H9 (cell line): ENCODE measurements around the gene ST6GALNAC5. TPM values are rescaled to one million over a fixed set of nuclear protein-coding genes. Genes with fewer than 3 reads are reported as not detected.

Experiments
- DNase-seq: peaks from one replicate; pipeline ENCODE4 v3.0.0-alpha.2; 2017
- H2AFZ ChIP-seq: one replicate; pipeline ENCODE4 v1.6.1; 2013; ENCODE audit warnings: mild to moderate bottlenecking, low read length, control low read depth, moderate library complexity
- H2AK5ac ChIP-seq: 2 replicates; pipeline ENCODE4 v1.6.1; 2013; ENCODE audit warnings: low read length, control low read depth, mixed read lengths; ENCODE audit not compliant: insufficient read length
- H2BK120ac ChIP-seq: one replicate; pipeline ENCODE4 v1.6.1; 2013; ENCODE audit warnings: low read depth, mild to moderate bottlenecking, low read length, control low read depth, inconsistent platforms; ENCODE audit not compliant: poor library complexity, severe bottlenecking
- H2BK12ac ChIP-seq: 2 replicates; pipeline ENCODE4 v1.6.1; 2013; ENCODE audit warnings: low read length, control low read depth, mixed read lengths, low read depth; ENCODE audit not compliant: insufficient read length
- H2BK15ac ChIP-seq: 2 replicates; pipeline ENCODE4 v1.6.1; 2013; ENCODE audit warnings: low read depth, low read length, control low read depth
- H2BK20ac ChIP-seq: one replicate; pipeline ENCODE4 v1.6.1; 2013; ENCODE audit warnings: low read depth, mild to moderate bottlenecking, low read length, control low read depth, inconsistent platforms; ENCODE audit not compliant: poor library complexity, severe bottlenecking
- H2BK5ac ChIP-seq: 2 replicates; pipeline ENCODE4 v1.6.1; 2013; ENCODE audit warnings: low read length, control low read depth, mixed read lengths; ENCODE audit not compliant: insufficient read length
- H3K14ac ChIP-seq: 2 replicates; pipeline ENCODE4 v1.6.1; 2013; ENCODE audit warnings: low read length, control low read depth; ENCODE audit not compliant: insufficient read depth
- H3K18ac ChIP-seq: 2 replicates; pipeline ENCODE4 v1.6.1; 2013; ENCODE audit warnings: low read depth, mild to moderate bottlenecking, mixed read lengths, low read length, control low read depth; ENCODE audit not compliant: insufficient read length
- H3K23ac ChIP-seq: 2 replicates; pipeline ENCODE4 v1.6.1; 2013; ENCODE audit warnings: low read length, control low read depth, mixed read lengths, low read depth; ENCODE audit not compliant: insufficient read length
- H3K23me2 ChIP-seq: 2 replicates; pipeline ENCODE4 v1.6.1; 2013; ENCODE audit warnings: low read depth, mild to moderate bottlenecking, mixed read lengths, low read length, control low read depth; ENCODE audit not compliant: insufficient read length, poor library complexity, severe bottlenecking
- H3K27ac ChIP-seq: 2 replicates; pipeline ENCODE4 v1.5.1; 2013; ENCODE audit warnings: low read length, control low read depth, mixed read lengths, low read depth; ENCODE audit not compliant: insufficient read length
- H3K27me3 ChIP-seq: 2 replicates; pipeline ENCODE4 v1.6.1; 2013; ENCODE audit warnings: low read length, control low read depth, inconsistent platforms; ENCODE audit not compliant: insufficient read depth
- H3K4ac ChIP-seq: 2 replicates; pipeline ENCODE4 v1.6.1; 2013; ENCODE audit warnings: low read depth, mild to moderate bottlenecking, control low read depth, inconsistent platforms, low read length, moderate library complexity
- H3K4me1 ChIP-seq: 2 replicates; pipeline ENCODE4 v1.6.1; 2013; ENCODE audit warnings: low read length, control low read depth, inconsistent platforms; ENCODE audit not compliant: insufficient read depth
- H3K4me2 ChIP-seq: 2 replicates; pipeline ENCODE4 v1.6.1; 2013; ENCODE audit warnings: low read length, control low read depth, mixed read lengths; ENCODE audit not compliant: insufficient read length, insufficient read depth
- H3K56ac ChIP-seq: 2 replicates; pipeline ENCODE4 v1.6.1; 2013; ENCODE audit warnings: low read depth, mild to moderate bottlenecking, mixed read lengths, low read length, control low read depth; ENCODE audit not compliant: insufficient read length
- H3K79me1 ChIP-seq: 2 replicates; pipeline ENCODE4 v1.6.1; 2013; ENCODE audit warnings: low read depth, mild to moderate bottlenecking, moderate library complexity, low read length, control low read depth, inconsistent platforms; ENCODE audit not compliant: insufficient read depth, poor library complexity, severe bottlenecking
- H3K79me2 ChIP-seq: 2 replicates; pipeline ENCODE4 v1.6.1; 2013; ENCODE audit warnings: low read length, control low read depth, inconsistent platforms; ENCODE audit not compliant: insufficient read depth
- H3K9ac ChIP-seq: 2 replicates; pipeline ENCODE4 v1.6.1; 2013; ENCODE audit warnings: low read length, control low read depth, mixed read lengths; ENCODE audit not compliant: insufficient read length; ENCODE audit errors: extremely low read depth
- H3K9me3 ChIP-seq: one replicate; pipeline ENCODE4 v1.6.1; 2013; ENCODE audit warnings: low read depth, low read length, inconsistent platforms; ENCODE audit not compliant: control insufficient read depth
- H3T11ph ChIP-seq: one replicate; pipeline ENCODE4 v1.6.1; 2013; ENCODE audit warnings: mild to moderate bottlenecking, low read length, control low read depth, inconsistent platforms
- H4K20me1 ChIP-seq: one replicate; pipeline ENCODE4 v1.6.1; 2013; ENCODE audit not compliant: control insufficient read depth, insufficient read length, insufficient read depth
- H4K5ac ChIP-seq: 2 replicates; pipeline ENCODE4 v1.6.1; 2013; ENCODE audit warnings: low read depth, mild to moderate bottlenecking, mixed read lengths, low read length, control low read depth; ENCODE audit not compliant: insufficient read length
- H4K8ac ChIP-seq: replicated peaks from 2 replicates; pipeline ENCODE4 v1.6.1; 2013; ENCODE audit warnings: low read length, control low read depth, mixed read lengths, low read depth; ENCODE audit not compliant: insufficient read length
- H4K91ac ChIP-seq: 2 replicates; pipeline ENCODE4 v1.6.1; 2013; ENCODE audit warnings: low read depth, mild to moderate bottlenecking, moderate library complexity, mixed read lengths, low read length, control low read depth; ENCODE audit not compliant: insufficient read length
- H3K27ac Mint-ChIP-seq, 3 experiments: 2 replicates in 2 of 3; 3 replicates in 1 of 3; pipeline ENCODE4 v1.8.0; 2020 to 2021; ENCODE audit warnings: mixed read lengths in 3 of 3, mild to moderate bottlenecking in 1 of 3, moderate library complexity in 1 of 3
- H3K27me3 Mint-ChIP-seq: 2 replicates; pipeline ENCODE4 v1.8.0; 2021; ENCODE audit warnings: low read depth, mild to moderate bottlenecking, moderate library complexity, mixed read lengths
- H3K36me3 Mint-ChIP-seq, 3 experiments: 2 replicates in 2 of 3; 3 replicates in 1 of 3; pipeline ENCODE4 v1.8.0; 2020 to 2021; ENCODE audit warnings: low read depth in 3 of 3, mixed read lengths in 3 of 3; ENCODE audit not compliant: insufficient read depth in 1 of 3
- H3K4me1 Mint-ChIP-seq, 2 experiments: 2 replicates each; pipeline ENCODE4 v1.8.0; 2020; ENCODE audit warnings: mixed read lengths in 2 of 2
- H3K4me3 Mint-ChIP-seq, 2 experiments: 2 replicates in 1 of 2; 3 replicates in 1 of 2; pipeline ENCODE4 v1.8.0; 2020 to 2021; ENCODE audit warnings: mild to moderate bottlenecking in 2 of 2, mixed read lengths in 2 of 2, moderate library complexity in 1 of 2
- H3K9me3 Mint-ChIP-seq, 2 experiments: 2 replicates in 1 of 2; 3 replicates in 1 of 2; pipeline ENCODE4 v1.8.0; 2020; ENCODE audit warnings: mild to moderate bottlenecking in 2 of 2, mixed read lengths in 2 of 2, moderate library complexity in 1 of 2
- CTCF ChIP-seq: fragments of 200-600 bp; sonication (generic); conservative IDR thresholded peaks from 3 replicates; pipeline ENCODE4 v1.8.0; 2021; ENCODE audit warnings: antibody characterized with exemption, mild to moderate bottlenecking
- WGBS: extraction: QIAGEN DNeasy Blood & Tissue Kit; methylation state at CpG from one replicate; pipeline ENCODE4 v1.1.7; 2013; ENCODE audit warnings: missing lambda C conversion rate, low lambda C conversion rate, mixed read lengths; ENCODE audit not compliant: insufficient read length; ENCODE audit errors: extremely low coverage; 5-methylcytosine and 5-hydroxymethylcytosine counted together
- total RNA-seq: library from RNA; stranded (reverse); gene quantifications from 2 replicates; pipeline ENCODE4 v1.2.1, GENCODE V29; 2021

The ST6GALNAC5 gene
- total RNA-seq, 1 experiment from 2014 or later: 3.3 TPM

- Mint-ChIP-seq H3K27me3 (0 out of 2 replicates have a peak, but pooled peaks cover under 1% of the 10 kb centered on the region), H3K4me1 (peaks cover 38 to 45% of the 10 kb centered on the region in 2 experiments), H3K4me3 (no peak overlapping the region), H3K27ac (peak overlapping the region in 1 of 3 experiments; percentile 15; a peak in 3 of 7 replicates), H3K9me3 (no peaks in the 10 kb centered on the region), H3K36me3 (no peaks in the 10 kb centered on the region)
- Histone ChIP-seq H3K23ac (no peak overlapping the region), H3K79me1 (no peaks in the 10 kb centered on the region), H4K5ac (no peak overlapping the region), H2AK5ac (no peak overlapping the region), H3K23me2 (no peaks in the 10 kb centered on the region), H3K56ac (no peak overlapping the region), H3K79me2 (no peaks in the 10 kb centered on the region), H2BK12ac (no peak overlapping the region), H4K20me1 (no peaks in the 10 kb centered on the region), H3T11ph (no peak overlapping the region), H3K14ac (no peak overlapping the region), H3K4me2 (no peak overlapping the region), H3K4me1 (peaks cover 12% of the 10 kb centered on the region), H3K27ac (no peak overlapping the region), H4K91ac (no peak overlapping the region), H2BK20ac (no peak overlapping the region), H2AFZ (no peak overlapping the region), H3K27me3 (no peaks in the 10 kb centered on the region), H3K9me3 (no peaks in the 10 kb centered on the region), H2BK15ac (no peak overlapping the region), H2BK5ac (no peak overlapping the region), H3K18ac (no peak overlapping the region), H4K8ac (no peak overlapping the region), H3K9ac (no peak overlapping the region), H2BK120ac (no peak overlapping the region), H3K4ac (no peak overlapping the region)
- TF ChIP-seq CTCF: no peak
- DNase-seq: peak; percentile 33
- WGBS: no CpG with 5 or more reads among the region's 1 CpG
Measured at GRCh38 chr1:77018761-77019160, 151.5 kb downstream of the ST6GALNAC5 start.
